PFSK-1 (cell line): ENCODE results near the gene CENPM.

Experiments used
- FOXP2 ChIP-seq: optimal IDR thresholded peaks from 2 replicates; pipeline ENCODE3; 2011; ENCODE audit warnings: borderline replicate concordance, control low read depth, inconsistent platforms; ENCODE audit not compliant: insufficient read depth; ENCODE audit errors: extremely low read length, extremely low read depth
- POLR2AphosphoS5 ChIP-seq: IDR thresholded peaks from 2 replicates; pipeline ENCODE4 v1.6.1; 2012; ENCODE audit warnings: low read depth, mild to moderate bottlenecking, control low read depth, low read length, moderate library complexity
- REST ChIP-seq, 2 experiments: IDR thresholded peaks; 2 replicates each; pipeline versions ENCODE4 v1.6.1 to v1.8.0; 2011 to 2012; ENCODE audit warnings: low read depth in 2 of 2, low read length in 2 of 2, control low read depth in 1 of 2, inconsistent platforms in 1 of 2, mild to moderate bottlenecking in 1 of 2, moderate library complexity in 1 of 2; ENCODE audit not compliant: insufficient read depth in 1 of 2
- SIN3A ChIP-seq: IDR thresholded peaks from 2 replicates; pipeline ENCODE4 v1.6.1; 2012; ENCODE audit warnings: mild to moderate bottlenecking, low read length, moderate library complexity, borderline replicate concordance; ENCODE audit not compliant: insufficient read depth
- TAF1 ChIP-seq: IDR thresholded peaks from 2 replicates; pipeline ENCODE4 v1.6.1; 2012; ENCODE audit warnings: low read length, control low read depth, borderline replicate concordance; ENCODE audit not compliant: insufficient read depth

CENPM gene

GRCh38 chr22:41966607-41967240 is 19.8 kb upstream of the CENPM start:
- TF ChIP-seq POLR2AphosphoS5 (no peak), FOXP2 (peak; percentile 19)

- no peak for TF ChIP-seq SIN3A
These were observed 19.3 kb upstream of the CENPM start for GRCh38 chr22:41966225-41966606.

- TF ChIP-seq REST (IDR thresholded peaks at IDR 0.05; ENCODE audit: insufficient read depth in 1 of 2, low read depth in 2 of 2, low read length in 2 of 2) (no peak), TAF1 (no peak), SIN3A (no peak), FOXP2 (no peak), POLR2AphosphoS5 (no peak)
These were observed 17.1 kb upstream of the CENPM start for GRCh38 chr22:41964112-41964491.

GRCh38 chr22:41963453-41964111 is 16.6 kb upstream of the CENPM start:
- TF ChIP-seq SIN3A: no peak
- no peak for TF ChIP-seq REST (IDR thresholded peaks at IDR 0.05; ENCODE audit: insufficient read depth in 1 of 2, low read depth in 2 of 2, low read length in 2 of 2)
- TF ChIP-seq POLR2AphosphoS5: no peak
- TF ChIP-seq FOXP2: no peak
- TF ChIP-seq TAF1: no peak

- no peak for TF ChIP-seq TAF1
- no peak for TF ChIP-seq REST (IDR thresholded peaks at IDR 0.05; ENCODE audit: insufficient read depth in 1 of 2, low read depth in 2 of 2, low read length in 2 of 2)
- no peak for TF ChIP-seq POLR2AphosphoS5
- no peak for TF ChIP-seq SIN3A
- no peak for TF ChIP-seq FOXP2
These were observed 11.1 kb upstream of the CENPM start for GRCh38 chr22:41957941-41958556.

- TF ChIP-seq FOXP2 (no peak), REST (IDR thresholded peaks at IDR 0.05; ENCODE audit: insufficient read depth in 1 of 2, low read depth in 2 of 2, low read length in 2 of 2) (no peak), POLR2AphosphoS5 (no peak), TAF1 (no peak), SIN3A (no peak)
These were observed 5.8 kb upstream of the CENPM start for GRCh38 chr22:41952713-41953112.
